ENCODE results near the gene C14orf180.

The C14orf180 gene

GRCh38 chr14:104555430-104556255, 23.9 kb upstream of the C14orf180 start:
- no peak overlapping the region for H3K4me3 Mint-ChIP-seq
- H3K4me1 Mint-ChIP-seq (ENCODE audit: low read depth), result no peaks in the 10 kb centered on the region
- H3K27ac Mint-ChIP-seq, result no peak overlapping the region
- no peaks in the 10 kb centered on the region for H3K9me3 Mint-ChIP-seq (ENCODE audit: low read depth)
- no peaks in the 10 kb centered on the region for H3K27me3 Mint-ChIP-seq
- H3K36me3 Mint-ChIP-seq, result no peaks in the 10 kb centered on the region

- H3K36me3 Mint-ChIP-seq, result no peaks in the 10 kb centered on the region
- H3K4me3 Mint-ChIP-seq, result no peak overlapping the region
- no peaks in the 10 kb centered on the region for H3K27me3 Mint-ChIP-seq
- H3K27ac Mint-ChIP-seq, result no peak overlapping the region
- no peaks in the 10 kb centered on the region for H3K9me3 Mint-ChIP-seq (ENCODE audit: low read depth)
- H3K4me1 Mint-ChIP-seq (ENCODE audit: low read depth), result no peaks in the 10 kb centered on the region
Measured at GRCh38 chr14:104556256-104557021, 23.1 kb upstream of the C14orf180 start.

GRCh38 chr14:104557086-104557485, 22.5 kb upstream of the C14orf180 start:
- H3K4me1 Mint-ChIP-seq (ENCODE audit: low read depth), result no peaks in the 10 kb centered on the region
- no peaks in the 10 kb centered on the region for H3K27me3 Mint-ChIP-seq
- no peak overlapping the region for H3K27ac Mint-ChIP-seq
- no peaks in the 10 kb centered on the region for H3K9me3 Mint-ChIP-seq (ENCODE audit: low read depth)
- H3K4me3 Mint-ChIP-seq, result no peak overlapping the region
- H3K36me3 Mint-ChIP-seq, result no peaks in the 10 kb centered on the region

- no peaks in the 10 kb centered on the region for H3K27me3 Mint-ChIP-seq
- no peaks in the 10 kb centered on the region for H3K36me3 Mint-ChIP-seq
- H3K4me3 Mint-ChIP-seq, result no peak overlapping the region
- H3K4me1 Mint-ChIP-seq (ENCODE audit: low read depth), result no peaks in the 10 kb centered on the region
- H3K27ac Mint-ChIP-seq, result no peak overlapping the region
- no peaks in the 10 kb centered on the region for H3K9me3 Mint-ChIP-seq (ENCODE audit: low read depth)
Measured at GRCh38 chr14:104557766-104558165, 21.8 kb upstream of the C14orf180 start.

GRCh38 chr14:104558231-104559027, 21.1 kb upstream of the C14orf180 start:
- no peak overlapping the region for H3K4me3 Mint-ChIP-seq
- H3K4me1 Mint-ChIP-seq (ENCODE audit: low read depth), result no peaks in the 10 kb centered on the region
- H3K36me3 Mint-ChIP-seq, result no peaks in the 10 kb centered on the region
- no peak overlapping the region for H3K27ac Mint-ChIP-seq
- H3K9me3 Mint-ChIP-seq (ENCODE audit: low read depth), result no peaks in the 10 kb centered on the region
- no peaks in the 10 kb centered on the region for H3K27me3 Mint-ChIP-seq

- no peaks in the 10 kb centered on the region for H3K36me3 Mint-ChIP-seq
- H3K4me1 Mint-ChIP-seq (ENCODE audit: low read depth), result no peaks in the 10 kb centered on the region
- H3K9me3 Mint-ChIP-seq (ENCODE audit: low read depth), result no peaks in the 10 kb centered on the region
- no peak overlapping the region for H3K27ac Mint-ChIP-seq
- no peak overlapping the region for H3K4me3 Mint-ChIP-seq
- H3K27me3 Mint-ChIP-seq, result no peaks in the 10 kb centered on the region
Measured at GRCh38 chr14:104559028-104559803, 20.3 kb upstream of the C14orf180 start.

- no peak overlapping the region for H3K4me3 Mint-ChIP-seq
- no peaks in the 10 kb centered on the region for H3K36me3 Mint-ChIP-seq
- peaks cover 2% of the 10 kb centered on the region for H3K27me3 Mint-ChIP-seq
- H3K9me3 Mint-ChIP-seq (ENCODE audit: low read depth), result no peaks in the 10 kb centered on the region
- no peak overlapping the region for H3K27ac Mint-ChIP-seq
- H3K4me1 Mint-ChIP-seq (ENCODE audit: low read depth), result no peaks in the 10 kb centered on the region
Measured at GRCh38 chr14:104559804-104560585, 19.6 kb upstream of the C14orf180 start.

GRCh38 chr14:104560586-104560945, 19.0 kb upstream of the C14orf180 start:
- H3K4me1 Mint-ChIP-seq (ENCODE audit: low read depth), result no peaks in the 10 kb centered on the region
- H3K4me3 Mint-ChIP-seq, result no peak overlapping the region
- no peaks in the 10 kb centered on the region for H3K9me3 Mint-ChIP-seq (ENCODE audit: low read depth)
- H3K36me3 Mint-ChIP-seq, result no peaks in the 10 kb centered on the region
- H3K27me3 Mint-ChIP-seq, result peaks cover 2% of the 10 kb centered on the region
- H3K27ac Mint-ChIP-seq, result no peak overlapping the region

- Mint-ChIP-seq H3K4me1 (ENCODE audit: low read depth) (no peaks in the 10 kb centered on the region), H3K4me3 (no peak overlapping the region), H3K27ac (no peak overlapping the region), H3K27me3 (peaks cover 2% of the 10 kb centered on the region), H3K36me3 (no peaks in the 10 kb centered on the region), H3K9me3 (ENCODE audit: low read depth) (no peaks in the 10 kb centered on the region)
Measured at GRCh38 chr14:104561124-104561557, 18.4 kb upstream of the C14orf180 start.

GRCh38 chr14:104561632-104562495, 17.7 kb upstream of the C14orf180 start:
- Mint-ChIP-seq H3K27ac (no peak overlapping the region), H3K27me3 (peaks cover 2% of the 10 kb centered on the region), H3K36me3 (no peaks in the 10 kb centered on the region), H3K4me1 (ENCODE audit: low read depth) (no peaks in the 10 kb centered on the region), H3K9me3 (ENCODE audit: low read depth) (no peaks in the 10 kb centered on the region), H3K4me3 (no peak overlapping the region)

GRCh38 chr14:104562606-104563005, 17.0 kb upstream of the C14orf180 start:
- Mint-ChIP-seq H3K4me3 (no peak overlapping the region), H3K27me3 (peaks cover 2% of the 10 kb centered on the region), H3K9me3 (ENCODE audit: low read depth) (no peaks in the 10 kb centered on the region), H3K27ac (no peak overlapping the region), H3K36me3 (no peaks in the 10 kb centered on the region), H3K4me1 (ENCODE audit: low read depth) (no peaks in the 10 kb centered on the region)

- Mint-ChIP-seq H3K4me3 (no peak overlapping the region), H3K4me1 (ENCODE audit: low read depth) (no peaks in the 10 kb centered on the region), H3K27me3 (peaks cover 2% of the 10 kb centered on the region), H3K36me3 (no peaks in the 10 kb centered on the region), H3K27ac (no peak overlapping the region), H3K9me3 (ENCODE audit: low read depth) (no peaks in the 10 kb centered on the region)
Measured at GRCh38 chr14:104563191-104563741, 16.3 kb upstream of the C14orf180 start.

All from activated naive CD8-positive, alpha-beta T cell (primary cell).